GM19023 (cell line): ENCODE data around the gene ANKRD55.
"Not testable (repeated sequence)": the region's sequence is repeated elsewhere in the genome, so short reads cannot be mapped to it uniquely, and the experiment has no call there.

Experiments
- ATAC-seq: cut with Tn5 transposase; IDR thresholded peaks from one replicate; pipeline ENCODE4 v1.9.1; 2021; ENCODE audit warnings: mild to moderate bottlenecking, moderate library complexity; ENCODE audit not compliant: unreplicated experiment

The ANKRD55 gene

DNA sequence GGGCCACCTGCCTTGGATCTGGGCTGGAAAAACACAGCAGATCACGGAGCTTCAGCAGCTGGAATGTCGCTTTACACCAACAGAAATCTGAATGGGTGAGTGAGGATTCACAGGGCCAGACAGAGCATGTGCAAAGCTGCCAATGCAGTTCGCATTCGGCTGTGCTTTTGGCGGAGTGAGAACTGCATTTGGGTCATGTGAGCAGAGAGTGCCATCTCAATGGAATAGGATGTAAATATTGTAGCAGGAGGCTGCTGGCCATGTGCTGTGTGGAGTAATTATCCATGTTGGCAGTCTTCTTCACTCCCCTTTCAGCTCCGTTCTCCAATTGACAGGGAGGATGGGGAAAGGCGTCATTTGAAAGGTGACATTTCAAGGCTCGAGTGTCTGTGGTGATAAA lies at the start of gene ANKRD55:
Gene ANKRD55, minus strand, starts transcription at position 101 of the 400 bp plus-strand sequence. CDS start 417 bp downstream, outside the sequence.
- ATAC-seq = no peak

GRCh38 chr5:56282216-56282615 lies 49.1 kb upstream of the ANKRD55 start:
- ATAC-seq = no peak

GRCh38 chr5:56281489-56282165 lies 48.5 kb upstream of the ANKRD55 start:
- ATAC-seq = no peak

DNA sequence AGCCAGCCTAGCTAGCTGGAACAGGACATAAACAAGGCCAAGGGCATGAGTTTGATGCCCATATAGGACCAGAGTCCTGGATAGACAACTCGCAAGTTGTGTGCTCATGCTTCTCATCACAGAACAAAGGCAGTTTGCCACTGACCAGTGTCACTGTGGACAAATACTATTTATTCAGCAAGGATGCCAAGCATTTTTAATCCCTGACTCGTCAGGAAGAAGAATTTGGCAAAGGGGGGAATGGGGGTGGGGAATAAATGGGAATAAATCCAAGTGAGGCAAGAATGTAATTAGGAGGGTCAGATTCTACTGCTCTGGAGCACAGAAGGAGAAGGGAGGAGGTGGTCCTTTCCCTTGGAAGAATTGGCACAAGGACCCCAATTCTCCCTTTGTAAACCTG lies 46.8 kb upstream of the ANKRD55 start:
- no peak for ATAC-seq

DNA sequence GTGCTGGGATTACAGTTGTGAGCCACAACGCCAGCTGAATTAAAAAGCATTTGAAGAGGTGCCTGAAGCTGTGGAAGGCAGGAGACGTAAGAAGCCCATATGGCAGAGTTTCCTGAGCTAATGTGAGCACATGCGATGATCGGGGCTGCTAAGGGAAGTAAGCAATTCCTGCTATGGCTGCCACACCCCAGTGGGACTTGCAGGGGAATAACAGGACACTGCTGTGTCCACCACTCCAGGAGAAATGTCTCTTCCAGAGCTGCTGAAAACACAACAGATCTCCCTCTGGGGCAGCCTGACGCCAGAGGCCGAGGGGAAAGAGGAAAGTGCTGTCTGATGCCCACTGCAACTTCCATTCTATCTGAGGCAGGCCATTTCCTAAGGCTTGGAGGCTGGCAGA lies 46.2 kb upstream of the ANKRD55 start:
- no peak for ATAC-seq

- ATAC-seq = no peak
Measured at GRCh38 chr5:56278335-56278753, 45.2 kb upstream of the ANKRD55 start.

DNA sequence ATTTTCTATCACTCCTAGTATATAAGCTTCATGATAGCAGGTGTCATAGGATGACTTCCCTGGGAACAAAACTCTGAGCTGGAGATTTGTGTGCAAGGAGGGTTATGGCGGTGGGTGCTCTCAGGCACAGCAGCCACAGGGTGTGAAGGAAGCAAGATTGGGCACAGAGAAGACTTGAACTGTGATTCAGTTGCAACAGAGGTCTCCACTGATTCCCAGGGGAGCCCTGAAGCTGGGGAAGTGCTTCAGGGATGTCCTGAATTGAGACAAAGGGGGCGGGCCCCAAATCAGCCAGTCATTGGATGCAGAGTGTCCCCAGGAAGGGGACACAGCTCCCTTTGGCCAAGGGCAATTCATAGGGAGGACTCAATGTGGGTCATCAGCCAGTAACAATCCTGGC lies 44.4 kb upstream of the ANKRD55 start:
- no peak for ATAC-seq

GRCh38 chr5:56273376-56273955 lies 40.3 kb upstream of the ANKRD55 start:
- ATAC-seq = no peak

GRCh38 chr5:56272765-56273164 lies 39.6 kb upstream of the ANKRD55 start:
- ATAC-seq = no peak

DNA sequence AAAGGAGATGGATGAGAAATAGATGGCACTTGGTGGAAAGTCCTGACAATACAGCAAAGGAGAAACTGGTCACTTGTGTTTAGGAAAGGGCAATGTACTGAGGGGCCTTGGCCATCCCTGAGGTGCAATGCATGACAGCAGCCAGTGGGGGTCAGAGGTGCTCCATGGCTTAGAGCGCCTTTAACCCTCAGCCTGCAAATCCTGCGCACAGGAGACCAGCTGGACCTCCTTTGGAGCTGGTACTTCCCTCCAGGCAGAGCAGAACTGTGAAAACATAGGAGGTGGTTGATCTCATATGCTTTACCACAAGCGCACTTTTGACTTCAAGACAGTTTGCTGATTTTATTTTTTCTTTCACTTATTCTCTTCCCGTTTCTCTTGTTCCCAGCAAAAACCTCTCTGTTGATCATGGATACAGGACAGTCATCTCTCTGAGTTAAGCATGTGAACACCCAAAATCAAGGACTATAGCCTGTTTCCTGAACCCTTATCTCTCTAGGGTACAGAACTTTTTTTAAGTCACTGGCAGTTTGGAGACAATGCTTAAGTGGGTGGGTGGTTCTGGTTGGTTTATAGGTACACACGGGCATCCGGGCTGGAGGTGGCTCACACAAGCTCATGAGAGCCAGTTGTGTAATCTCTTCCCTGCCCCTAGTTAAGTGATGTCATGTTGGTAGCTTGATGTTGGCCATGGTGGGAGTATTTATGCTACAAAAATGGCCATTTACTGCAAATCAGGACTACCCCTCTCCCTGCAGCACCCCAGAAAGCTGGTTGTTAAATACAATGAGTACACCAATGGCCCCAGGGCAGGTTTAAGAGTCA lies 37.6 kb upstream of the ANKRD55 start:
- peak; percentile 89 for ATAC-seq

DNA sequence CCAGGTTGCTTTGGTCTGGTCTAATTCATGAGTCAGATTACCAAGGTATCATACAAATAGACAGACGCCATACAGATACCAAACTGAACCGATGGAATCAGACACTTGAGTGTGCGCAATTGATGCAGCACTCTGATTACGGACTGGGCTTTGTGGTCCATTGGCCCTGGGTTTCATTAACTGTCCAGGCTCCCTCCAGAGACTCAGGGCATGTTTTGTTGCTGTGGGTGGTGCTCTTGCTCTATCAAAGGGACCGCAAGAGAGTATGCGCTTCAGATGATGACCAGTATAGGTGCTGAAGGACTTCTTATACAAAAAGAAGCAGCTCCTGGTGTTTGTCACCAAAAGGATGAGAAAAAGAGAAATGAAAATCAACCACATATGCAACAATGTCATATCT lies 36.9 kb upstream of the ANKRD55 start:
- ATAC-seq = peak; percentile 42

- no peak for ATAC-seq
Measured at GRCh38 chr5:56269216-56269927, 36.2 kb upstream of the ANKRD55 start.

DNA sequence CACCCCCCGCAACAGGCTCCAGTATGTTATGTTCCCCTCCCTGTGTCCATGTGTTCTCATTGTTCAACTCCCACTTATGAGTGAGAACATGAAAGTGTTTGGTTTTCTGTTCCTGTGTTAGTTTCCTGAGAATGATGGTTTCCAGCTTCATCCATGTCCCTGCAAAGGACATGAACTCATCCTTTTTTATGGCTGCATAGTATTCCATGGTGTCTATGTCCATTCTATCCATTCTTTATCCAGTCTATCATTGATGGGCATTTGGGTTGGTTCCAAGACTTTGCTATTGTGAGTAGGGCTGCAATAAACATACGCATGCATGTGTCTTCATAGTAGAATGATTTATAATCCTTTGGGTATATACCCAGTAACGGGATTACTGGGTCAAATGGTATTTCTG lies 35.6 kb upstream of the ANKRD55 start:
- ATAC-seq = not testable (repeated sequence)

GRCh38 chr5:56267856-56268255 lies 34.7 kb upstream of the ANKRD55 start:
- no peak for ATAC-seq

GRCh38 chr5:56264417-56265025 lies 31.4 kb upstream of the ANKRD55 start:
- no peak for ATAC-seq

DNA sequence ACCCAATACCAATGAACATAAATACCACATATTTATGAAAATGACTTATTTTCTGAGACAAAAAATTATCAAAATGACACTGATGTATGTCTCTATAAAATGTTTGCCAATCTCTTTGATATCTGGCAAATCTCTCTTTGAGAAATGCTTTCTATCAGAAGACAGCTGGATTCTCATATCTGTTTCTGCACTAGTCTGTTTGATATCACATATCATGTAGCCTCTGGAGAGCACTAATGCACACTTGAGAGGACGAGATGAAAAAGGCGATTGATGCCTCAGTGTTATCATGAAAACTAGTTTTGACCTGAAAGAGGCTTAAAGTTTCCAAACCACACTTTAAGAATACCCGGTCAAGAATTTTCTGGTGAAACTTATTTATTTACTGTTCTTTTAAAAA lies 29.1 kb upstream of the ANKRD55 start:
- no peak for ATAC-seq

GRCh38 chr5:56259002-56259511 lies 25.9 kb upstream of the ANKRD55 start:
- no peak for ATAC-seq

DNA sequence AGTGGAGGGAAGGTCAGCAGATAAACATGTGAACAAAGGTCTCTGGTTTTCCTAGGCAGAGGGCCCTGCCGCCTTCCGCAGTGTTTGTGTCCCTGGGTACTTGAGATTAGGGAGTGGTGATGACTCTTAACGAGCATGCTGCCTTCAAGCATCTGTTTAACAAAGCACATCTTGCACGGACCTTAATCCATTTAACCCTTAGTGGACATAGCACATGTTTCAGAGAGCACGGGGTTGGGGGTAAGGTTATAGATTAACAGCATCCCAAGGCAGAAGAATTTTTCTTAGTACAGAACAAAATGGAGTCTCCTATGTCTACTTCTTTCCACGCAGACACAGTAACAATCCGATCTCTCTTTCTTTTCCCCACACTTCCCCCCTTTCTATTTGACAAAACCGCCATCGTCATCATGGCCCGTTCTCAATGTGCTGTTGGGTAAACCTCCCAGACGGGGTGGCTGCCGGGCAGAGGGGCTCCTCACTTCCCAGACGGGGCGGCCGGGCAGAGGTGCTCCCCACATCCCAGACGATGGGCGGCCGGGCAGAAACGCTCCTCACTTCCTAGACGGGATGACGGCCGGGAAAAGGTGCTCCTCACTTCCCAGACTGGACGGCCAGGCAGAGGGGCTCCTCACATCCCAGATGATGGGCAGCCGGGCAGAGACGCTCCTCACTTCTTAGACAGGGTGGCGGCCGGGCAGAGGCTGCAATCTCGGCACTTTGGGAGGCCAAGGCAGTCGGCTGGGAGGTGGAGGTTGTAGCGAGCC lies 24.8 kb upstream of the ANKRD55 start:
- ATAC-seq = not testable (repeated sequence)

GRCh38 chr5:56257010-56257409 lies 23.9 kb upstream of the ANKRD55 start:
- no peak for ATAC-seq

DNA sequence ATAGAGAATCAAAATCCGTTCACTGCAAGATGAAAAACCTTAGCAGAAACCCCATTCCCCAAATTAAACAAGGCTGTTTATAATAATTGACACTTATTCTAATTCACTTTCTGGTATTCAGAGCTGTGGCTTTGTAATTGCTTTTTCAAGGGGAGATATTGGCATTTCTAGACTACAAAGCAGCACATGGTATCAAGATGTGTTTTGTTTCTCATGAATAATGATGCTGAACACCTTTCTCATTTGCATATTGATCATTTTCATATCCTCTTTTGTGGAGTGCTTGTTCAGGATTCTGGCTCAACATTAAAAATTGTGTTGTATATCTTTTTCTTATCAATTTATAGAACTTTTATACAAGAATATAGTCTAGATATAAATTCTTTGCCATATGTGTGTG lies 22.4 kb upstream of the ANKRD55 start:
- no peak for ATAC-seq
